Motor neuron (in vitro differentiated cells): ENCODE measurements around the gene CSTB. TPM values are rescaled to one million over a fixed set of nuclear protein-coding genes. Genes with fewer than 3 reads are reported as not detected.
A peak's percentile ranks its signal among the peaks of the same experiment; 100 is the strongest.

Source experiments
- ATAC-seq, 8 experiments: fragments of 200-7000 bp; cut with Tn5 transposase; replicated peaks in 6 of 8; 2 replicates each; pipeline ENCODE4 v1.8.0; 2021; ENCODE audit warnings: mild to moderate bottlenecking in 8 of 8, moderate library complexity in 8 of 8
- H3K27ac ChIP-seq, 2 donors: fragments of 250-450 bp; sonication (Bioruptor Pico); 2 replicates each; pipeline ENCODE4 v1.9.0; 2021; ENCODE audit warnings: antibody characterized with exemption in 2 of 2, mild to moderate bottlenecking in 2 of 2, moderate library complexity in 1 of 2
- H3K4me1 ChIP-seq, 2 donors: fragments of 250-450 bp; sonication (Bioruptor Pico); replicated peaks in 1 of 2; 2 replicates each; pipeline ENCODE4 v1.6.1; 2021; ENCODE audit warnings: antibody characterized with exemption in 2 of 2, mild to moderate bottlenecking in 2 of 2, moderate library complexity in 1 of 2
- H3K4me3 ChIP-seq, 5 donors: fragments of 250-450 bp; sonication (Bioruptor Pico); 2 replicates each; pipeline ENCODE4 v1.9.0; 2021; ENCODE audit warnings: antibody characterized with exemption in 5 of 5, mild to moderate bottlenecking in 5 of 5, moderate library complexity in 4 of 5
- WGBS, 10 experiments: fragments of 450-650 bp; shearing (Covaris generic); methylation state at CpG; one replicate each; pipeline ENCODE4 v1.0.0; 2022; 5-methylcytosine and 5-hydroxymethylcytosine counted together
- in situ Hi-C, 9 experiments: fragments of 400-800 bp; cut with MboI; loops; one replicate each; pipeline ENCODE4 v1.15.0; 2021; ENCODE audit warnings: low sequenced_read_pairs in 9 of 9, low pct_unique_long_range_greater_than_20kb in 2 of 9; ENCODE audit not compliant: unreplicated experiment in 9 of 9
- total RNA-seq, 8 experiments: library from RNA; unstranded; fragments of 300-600 nt; gene quantifications; 2 replicates each; pipeline versions ENCODE4 v1.2.3 to v1.2.4, GENCODE V29; 2022

The CSTB gene
- total RNA-seq, 8 experiments from 2014 or later = 11.8 to 41.3 (median 24.3) TPM

DNA sequence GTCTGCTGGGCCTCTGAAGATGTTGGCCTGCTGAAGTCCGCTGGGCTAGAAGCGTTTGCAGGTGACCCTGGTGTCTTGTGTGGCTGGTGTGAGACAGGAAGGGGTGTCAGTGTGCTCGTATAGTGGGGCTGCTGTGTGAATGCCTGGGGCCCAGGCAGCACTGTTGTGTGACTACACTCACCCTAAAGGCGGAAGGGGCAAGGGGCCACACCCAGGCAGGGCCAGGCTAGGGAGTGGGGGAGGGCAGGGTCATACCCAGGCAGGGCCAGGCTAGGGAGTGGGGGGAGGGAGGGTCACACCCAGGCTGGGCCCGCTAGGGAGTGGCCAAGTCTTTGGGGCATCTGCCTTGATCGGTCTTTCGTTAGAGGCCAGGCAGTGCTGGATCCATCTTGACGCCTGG, 32.2 kb downstream of the CSTB start:
- ATAC-seq = no peak
- Histone ChIP-seq H3K4me3 (no peak overlapping the region), H3K4me1 (peaks cover 12 to 15% of the 10 kb centered on the region in 2 donors), H3K27ac (no peak overlapping the region)
- whole genome bisulfite sequencing, 10 experiments = 100% methylated on average over 1 of the region's 8 CpGs; no CpG with 5 or more reads in 8 of the 10 experiments
- in situ Hi-C loops = no loop called here

DNA sequence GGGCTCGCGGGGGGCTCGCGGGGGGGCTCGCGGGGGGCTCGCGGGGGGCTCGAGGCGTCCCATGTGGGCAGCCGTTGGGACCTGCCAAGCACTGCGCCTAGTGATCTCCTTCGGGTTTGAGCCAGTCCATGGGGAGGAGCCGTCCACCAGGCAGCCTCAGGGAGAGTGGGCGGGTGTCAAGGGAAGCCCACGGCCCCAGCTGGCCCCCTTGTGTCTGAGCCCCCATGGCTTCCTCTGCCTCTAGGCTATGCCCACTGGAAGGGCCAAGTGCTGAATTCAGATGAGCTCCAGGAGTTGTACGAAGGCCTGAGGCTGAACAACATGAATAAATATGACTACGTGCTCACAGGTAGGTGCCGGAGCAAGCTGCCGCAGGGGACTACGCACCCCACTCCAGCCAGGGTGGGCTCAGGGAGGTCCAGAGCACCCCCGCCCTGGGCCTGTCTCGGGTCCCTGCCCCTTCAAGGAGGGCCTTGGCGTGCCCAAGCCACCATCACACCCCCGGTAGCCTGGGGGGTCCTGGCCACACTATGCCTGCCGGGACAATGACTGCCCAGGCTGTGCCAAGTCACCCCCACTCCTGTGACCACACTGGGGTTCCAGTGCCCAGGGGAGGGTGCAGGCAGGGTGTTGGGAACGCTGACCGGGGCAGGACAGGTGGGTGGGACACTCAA, 34.5 kb downstream of the CSTB start:
- Histone ChIP-seq H3K4me1 (peaks cover 12 to 15% of the 10 kb centered on the region in 2 donors), H3K27ac (peak overlapping the region; percentile 77 to 81), H3K4me3 (peak overlapping the region in 4 of 5 donors; percentile 13 to 36 (median 22))
- WGBS, 10 experiments = 93% methylated on average over 3 of the region's 28 CpGs; no CpG with 5 or more reads in 9 of the 10 experiments
- peak in 5 of 8 experiments; percentile 14 to 29 (median 23) for ATAC-seq
- in situ Hi-C loops = no loop called here

DNA sequence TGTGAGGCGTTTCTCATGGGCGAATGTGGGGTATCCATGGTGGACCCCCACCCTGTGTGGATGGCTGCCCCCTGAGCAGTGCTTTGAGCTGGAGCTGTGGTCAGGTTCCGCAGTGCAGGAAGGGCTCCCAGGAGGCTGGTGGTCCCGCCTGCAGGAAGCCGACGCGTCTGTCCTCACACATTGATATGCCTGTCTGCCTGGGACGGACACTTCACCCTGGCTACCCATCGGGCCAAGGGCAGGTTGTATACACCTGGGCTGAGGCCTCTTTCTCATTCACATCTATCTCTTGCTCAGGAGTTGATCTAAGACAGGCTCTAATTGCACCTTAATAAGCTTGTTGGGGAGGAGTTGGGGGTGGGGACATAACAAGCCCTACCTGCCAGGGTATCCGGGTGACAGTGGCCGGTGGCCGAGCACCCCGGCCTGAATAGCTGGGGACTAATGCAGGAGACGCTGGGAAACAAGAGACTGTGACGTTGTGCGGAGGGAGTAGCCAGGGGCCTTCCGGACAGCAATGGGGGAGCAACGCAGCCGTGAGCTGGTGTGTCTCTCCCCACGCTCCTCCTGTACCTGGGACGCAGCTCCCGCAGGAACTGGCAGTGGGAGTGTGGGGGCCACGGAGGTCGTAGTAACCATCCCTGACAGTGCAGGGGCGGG, 35.5 kb downstream of the CSTB start:
- peak overlapping the region; percentile 57 to 76 for H3K27ac ChIP-seq
- H3K4me3 ChIP-seq = peak overlapping the region in 3 of 5 donors; percentile 4 to 30 (median 9)
- peak; percentile 30 to 89 (median 78) for ATAC-seq
- in situ Hi-C loops = no loop called here
- 0 to 100% (median 40%) methylated on average over 1 to 7 of the region's 25 CpGs; no CpG with 5 or more reads in 3 of the 10 experiments for WGBS, 10 experiments
- peaks cover 12 to 15% of the 10 kb centered on the region in 2 donors for H3K4me1 ChIP-seq

- WGBS, 10 experiments = 63 to 100% methylated on average over 1 to 14 of the region's 25 CpGs; no CpG with 5 or more reads in 8 of the 10 experiments
- peak; percentile 3 to 81 (median 14) for ATAC-seq
- Histone ChIP-seq H3K27ac (peak overlapping the region; percentile 57 to 76), H3K4me1 (peaks cover 12 to 15% of the 10 kb centered on the region in 2 donors), H3K4me3 (peak overlapping the region in 1 of 5 donors; percentile 30)
- in situ Hi-C loops = no loop called here
These were observed 36.3 kb downstream of the CSTB start for GRCh38 chr21:43739621-43740435.

GRCh38 chr21:43737158-43737950, 38.8 kb downstream of the CSTB start:
- Histone ChIP-seq H3K27ac (no peak overlapping the region), H3K4me1 (peaks cover 12 to 14% of the 10 kb centered on the region in 2 donors), H3K4me3 (no peak overlapping the region)
- 92 to 100% (median 93%) methylated on average over 3 to 9 of the region's 35 CpGs; no CpG with 5 or more reads in 5 of the 10 experiments for WGBS, 10 experiments
- no peak for ATAC-seq
- in situ Hi-C loops = no loop called here

DNA sequence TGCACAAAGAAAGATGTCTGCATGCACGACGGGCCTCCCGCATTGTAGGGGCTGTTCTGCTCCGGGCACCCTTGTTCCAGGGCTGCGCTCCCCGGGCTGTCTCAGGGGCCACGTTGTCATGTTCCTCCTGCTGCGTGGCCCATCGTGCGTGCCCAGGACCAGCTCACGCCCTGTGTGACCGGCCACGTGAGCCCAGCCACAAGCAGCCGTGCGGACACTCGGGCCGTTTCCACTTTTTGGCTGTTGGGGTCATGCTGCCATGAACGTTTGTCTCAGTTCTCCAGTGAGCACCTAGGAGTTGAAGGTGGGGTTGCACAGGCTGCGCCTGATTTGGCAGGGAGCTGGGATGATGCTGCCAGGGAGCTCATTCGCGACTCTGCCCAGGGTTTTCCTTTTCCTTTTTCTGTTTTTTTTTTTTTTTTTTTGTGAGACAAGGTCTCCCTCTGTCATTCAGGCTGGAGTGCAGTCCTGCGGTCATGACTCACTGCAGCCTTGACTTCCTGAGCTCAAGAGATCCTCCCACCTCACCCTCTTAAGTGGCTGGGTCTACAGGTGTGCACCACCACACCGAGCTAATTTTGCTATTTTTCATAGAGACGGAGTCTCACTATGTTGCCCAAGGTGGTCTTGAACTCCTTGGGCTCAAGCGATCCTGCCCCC, 39.8 kb downstream of the CSTB start:
- WGBS, 10 experiments = 84 to 100% (median 97%) methylated on average over 1 to 24 of the region's 25 CpGs; no CpG with 5 or more reads in 1 of the 10 experiments
- Histone ChIP-seq H3K4me1 (peaks cover 3 to 4% of the 10 kb centered on the region in 2 donors), H3K4me3 (no peak overlapping the region), H3K27ac (no peak overlapping the region)
- no peak for ATAC-seq
- in situ Hi-C loops = no loop called here

DNA sequence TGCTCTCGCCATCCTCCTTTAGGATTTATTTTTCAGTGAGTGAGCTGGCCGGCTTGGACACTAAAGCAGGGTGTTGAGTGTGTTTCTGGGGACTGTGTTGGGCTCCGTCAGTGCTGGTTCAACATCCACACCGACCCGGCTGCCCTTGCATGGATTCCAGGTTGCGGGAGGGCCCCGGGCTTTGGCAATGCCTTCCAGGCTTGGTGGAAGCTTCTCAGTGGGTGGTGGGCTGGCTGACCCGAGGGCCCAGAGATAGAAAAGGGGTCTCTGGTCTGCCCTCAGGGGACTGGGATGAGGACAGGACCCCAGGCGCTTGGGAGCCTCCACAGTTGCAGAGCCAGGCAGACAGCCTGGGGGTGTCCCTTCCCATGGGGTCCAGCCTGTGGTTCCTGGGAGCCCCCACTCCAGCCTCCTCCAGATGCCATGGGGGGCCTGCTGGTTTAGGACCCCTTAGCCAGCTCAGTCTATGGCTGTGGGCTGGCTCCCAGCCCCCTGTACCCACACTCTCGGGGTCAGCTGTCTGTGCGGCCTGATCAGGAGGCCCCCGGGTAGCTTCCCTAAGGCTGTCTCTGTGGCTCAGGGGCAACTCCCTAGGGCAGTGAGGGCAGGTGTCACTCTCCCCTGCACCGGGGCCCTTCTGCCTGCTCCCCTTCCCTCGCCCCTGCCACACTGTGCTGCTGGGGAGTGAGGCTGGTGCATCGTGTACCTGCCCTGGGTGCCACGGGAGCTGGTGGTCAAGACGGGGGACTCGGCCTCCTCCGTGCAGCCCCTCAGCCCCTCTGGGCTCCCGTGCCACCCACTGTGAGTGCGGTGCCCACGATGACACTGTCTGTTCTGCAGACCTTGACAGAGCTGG, 40.6 kb downstream of the CSTB start:
- Histone ChIP-seq H3K27ac (no peak overlapping the region), H3K4me3 (no peak overlapping the region), H3K4me1 (peaks cover 0 to 4% of the 10 kb centered on the region in 2 donors)
- WGBS, 10 experiments = 80 to 100% (median 91%) methylated on average over 1 to 7 of the region's 22 CpGs; no CpG with 5 or more reads in 2 of the 10 experiments
- ATAC-seq = no peak
- in situ Hi-C loops = no loop called here

- in situ Hi-C loops = no loop called here
- WGBS, 10 experiments = 85 to 98% (median 93%) methylated on average over 2 to 5 of the region's 9 CpGs; no CpG with 5 or more reads in 6 of the 10 experiments
- Histone ChIP-seq H3K4me1 (peaks cover 2 to 6% of the 10 kb centered on the region in 2 donors), H3K4me3 (no peak overlapping the region), H3K27ac (no peak overlapping the region)
- ATAC-seq = no peak
These were observed 41.2 kb downstream of the CSTB start for GRCh38 chr21:43734928-43735229.

- peaks cover 8 to 12% of the 10 kb centered on the region in 2 donors for H3K4me1 ChIP-seq
- in situ Hi-C loops = no loop called here
- no peak overlapping the region for H3K4me3 ChIP-seq
- peak in 4 of 8 experiments; percentile 7 to 76 (median 70) for ATAC-seq
- H3K27ac ChIP-seq = no peak overlapping the region
- WGBS, 10 experiments = 20 to 100% (median 73%) methylated on average over 1 to 10 of the region's 25 CpGs; no CpG with 5 or more reads in 3 of the 10 experiments
These were observed 41.8 kb downstream of the CSTB start for GRCh38 chr21:43734131-43734927.

DNA sequence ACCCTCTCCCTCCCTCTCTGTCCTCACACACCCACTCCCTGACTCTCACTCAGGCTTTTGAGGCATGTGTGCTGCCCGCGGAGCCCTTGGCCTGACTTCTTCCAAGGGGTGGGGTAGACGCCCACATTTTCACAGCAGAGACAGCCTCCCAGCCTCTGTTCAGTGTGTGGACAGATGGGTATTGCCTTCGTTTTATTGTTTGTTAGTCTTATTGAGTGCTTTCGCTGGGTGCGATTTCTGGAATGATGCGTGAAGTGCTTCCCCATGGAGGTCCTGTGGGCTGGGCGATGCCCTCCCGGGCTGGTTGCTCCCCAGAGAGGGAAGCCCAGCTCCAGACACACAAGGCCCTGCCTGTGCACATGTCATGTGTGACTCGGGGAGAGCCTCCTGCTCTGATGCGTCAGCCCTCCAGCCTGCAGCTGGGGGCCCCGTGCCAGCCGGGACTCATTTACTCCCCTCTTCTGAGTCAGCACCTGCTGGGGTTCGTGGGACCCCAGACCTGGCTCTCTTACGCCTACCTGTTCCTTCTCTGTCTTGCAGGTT, 42.5 kb downstream of the CSTB start:
- WGBS, 10 experiments = 30 to 80% (median 73%) methylated on average over 1 to 3 of the region's 15 CpGs; no CpG with 5 or more reads in 5 of the 10 experiments
- peaks cover 8 to 12% of the 10 kb centered on the region in 2 donors for H3K4me1 ChIP-seq

More for the DNA sequence above, 42.5 kb downstream of the CSTB start:
- peak in 5 of 8 experiments; percentile 13 to 73 (median 31) for ATAC-seq
- no peak overlapping the region for H3K27ac ChIP-seq
- no peak overlapping the region for H3K4me3 ChIP-seq
- in situ Hi-C loops = no loop called here
